KG1 (cell line): Measurements from ENCODE around the gene EHD4.

ENCODE experiments used
- DNase-seq: peaks from one replicate; lab custom pipeline; 2025; lab: John Stamatoyannopoulos, UW

The EHD4 gene

DNA sequence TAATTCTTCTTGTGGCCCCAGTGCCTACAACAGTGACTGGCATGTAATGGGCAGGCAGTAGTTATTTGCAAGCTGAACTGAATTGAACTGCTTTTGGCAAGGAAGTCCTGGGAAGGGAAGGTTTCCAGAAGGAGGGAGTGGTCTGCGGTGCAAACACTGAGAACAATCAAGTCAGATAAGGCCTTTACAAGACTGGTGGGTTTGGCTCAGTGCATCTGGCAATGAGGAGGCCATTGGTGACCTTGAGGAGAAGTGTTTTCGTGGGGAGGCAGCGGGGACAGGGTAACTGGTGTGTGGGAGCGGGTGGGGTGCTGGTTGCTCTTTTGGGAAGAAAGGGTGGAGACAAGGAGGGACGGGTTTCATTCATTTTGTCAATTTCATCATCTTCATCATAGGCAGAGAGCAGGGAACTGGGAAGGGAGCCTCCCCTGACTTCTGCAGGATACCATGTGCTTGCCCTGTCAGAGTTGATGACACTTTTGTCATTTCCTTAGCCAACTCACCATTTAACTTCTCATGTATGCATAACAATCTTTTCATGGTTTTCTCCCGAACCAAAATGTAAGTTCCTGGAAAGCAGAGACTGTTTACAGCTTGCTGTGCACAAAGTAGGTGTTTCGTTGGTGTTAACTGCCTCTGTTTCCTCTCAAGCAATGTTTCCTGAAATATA, 8.4 kb upstream of the EHD4 start:
- no peak for DNase-seq

DNA sequence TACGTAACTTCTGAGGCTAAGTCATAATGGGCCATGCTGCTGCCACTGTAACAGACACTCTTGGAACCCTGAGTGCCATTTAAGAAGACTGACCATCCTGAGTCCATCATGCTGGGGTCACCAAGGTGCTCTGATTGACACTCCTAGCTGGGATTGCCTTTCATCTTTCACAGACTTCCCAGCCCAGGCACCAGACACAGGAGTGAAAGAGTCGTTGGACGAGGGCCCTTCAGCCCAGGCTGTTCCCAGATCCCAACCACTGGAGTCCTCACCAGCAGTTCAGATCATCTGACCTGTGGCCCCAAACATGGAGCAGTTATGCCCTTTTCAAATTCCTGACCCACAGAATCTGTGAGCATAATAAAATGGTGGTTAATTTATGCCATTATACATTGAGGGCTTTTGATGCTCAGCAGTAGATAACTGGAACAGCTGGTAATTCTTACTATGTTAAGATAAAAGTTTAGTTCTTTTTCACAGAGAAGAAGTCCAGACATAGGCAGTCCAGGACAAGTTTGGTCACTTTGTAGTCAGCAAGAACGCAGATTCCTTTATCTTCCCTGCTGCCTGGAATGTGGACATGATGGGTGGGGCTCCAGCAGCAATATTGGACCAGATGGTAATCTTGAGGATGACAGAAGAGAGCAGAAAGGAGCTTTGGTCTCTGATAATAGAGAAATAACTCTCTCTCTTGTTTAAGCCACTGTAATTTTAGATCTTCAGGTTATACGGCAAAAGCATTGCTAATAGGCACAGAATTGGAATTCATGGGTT, 7.3 kb upstream of the EHD4 start:
- no peak for DNase-seq

DNA sequence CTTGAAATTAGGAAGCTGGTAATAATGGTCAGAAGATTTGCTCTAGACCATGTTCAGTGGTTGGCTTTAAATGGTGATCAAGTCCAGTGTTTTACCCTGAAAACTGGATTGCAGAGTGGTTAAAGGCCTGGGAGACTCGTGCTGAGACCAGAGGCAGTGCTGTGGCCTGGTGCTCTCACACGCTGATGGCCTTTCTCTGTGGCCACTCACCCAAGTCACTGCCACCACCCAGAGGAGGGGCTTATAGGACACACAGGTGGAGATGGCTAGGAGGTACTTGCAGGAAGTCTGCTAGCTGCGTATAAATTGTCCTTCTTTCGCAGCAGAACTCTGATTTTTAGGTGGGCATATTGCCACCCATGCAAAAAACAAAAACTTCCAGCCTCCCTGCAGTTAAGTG, 6.2 kb upstream of the EHD4 start:
- no peak for DNase-seq

DNA sequence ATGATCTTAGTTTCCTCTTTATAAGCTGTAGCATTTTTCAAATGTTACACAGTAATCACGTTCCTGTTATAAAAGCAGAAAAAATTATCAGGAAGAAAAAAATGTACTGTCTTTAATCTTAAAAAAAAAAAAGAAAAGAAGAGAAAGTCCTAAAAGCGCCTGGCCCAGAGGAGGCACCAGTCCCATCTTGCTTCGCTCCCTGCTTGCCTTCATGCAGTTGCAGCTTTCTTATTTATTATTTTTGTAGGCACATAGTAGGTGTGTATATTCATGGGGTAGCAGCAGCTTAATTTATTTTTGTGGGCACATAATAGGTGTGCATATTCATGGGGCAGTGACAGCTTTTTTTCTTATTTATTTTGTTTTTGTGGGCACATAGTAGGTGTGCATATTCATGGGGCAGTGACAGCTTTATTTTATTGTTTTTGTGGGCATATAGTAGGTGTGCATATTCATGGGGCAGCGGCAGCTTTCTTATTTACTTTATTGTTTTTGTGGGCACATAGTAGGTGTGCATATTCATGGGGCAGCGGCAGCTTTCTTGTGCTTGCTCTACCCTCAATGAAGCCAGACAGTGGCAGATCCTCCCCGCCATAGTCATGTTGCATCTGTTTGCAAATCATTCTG, 5.5 kb upstream of the EHD4 start:
- DNase-seq: no peak

DNA sequence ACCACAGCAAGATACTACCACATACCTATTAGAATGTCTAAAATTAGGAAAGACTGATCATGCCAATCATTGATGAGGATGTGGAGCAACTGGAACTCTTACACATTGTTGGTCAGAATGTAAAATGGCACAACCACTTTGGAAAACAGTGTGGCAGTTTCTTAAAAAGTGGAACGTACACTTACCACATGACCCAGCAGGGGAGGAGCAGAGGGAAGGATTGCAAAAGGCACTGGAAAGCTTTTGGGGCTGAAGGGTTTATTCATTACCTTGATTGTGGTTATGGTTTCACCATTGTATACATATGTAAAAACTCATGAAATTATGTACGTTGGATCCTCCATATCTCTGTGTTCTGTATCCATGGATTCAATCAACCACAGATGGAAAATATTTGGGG, 3.3 kb upstream of the EHD4 start:
- DNase-seq: no peak

DNA sequence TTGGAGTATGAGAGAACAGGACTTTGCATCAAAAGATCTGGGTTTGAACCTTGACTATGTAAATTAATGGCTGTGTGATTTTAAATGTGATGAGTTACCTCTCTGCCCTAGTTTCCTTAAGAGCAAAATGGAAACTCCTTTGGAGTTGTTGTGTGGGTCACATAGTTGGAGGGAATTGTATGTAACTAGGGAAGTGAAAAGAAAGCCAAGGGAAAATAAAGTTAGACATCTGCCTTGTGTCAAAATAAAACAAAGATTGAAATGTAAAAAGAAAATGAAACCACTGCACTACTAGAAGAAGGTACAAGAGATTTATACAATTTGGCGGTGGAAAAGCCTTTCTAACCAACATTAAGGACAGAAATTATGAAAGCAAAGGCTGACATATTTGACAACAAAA, 1.7 kb upstream of the EHD4 start:
- DNase-seq: no peak

DNA sequence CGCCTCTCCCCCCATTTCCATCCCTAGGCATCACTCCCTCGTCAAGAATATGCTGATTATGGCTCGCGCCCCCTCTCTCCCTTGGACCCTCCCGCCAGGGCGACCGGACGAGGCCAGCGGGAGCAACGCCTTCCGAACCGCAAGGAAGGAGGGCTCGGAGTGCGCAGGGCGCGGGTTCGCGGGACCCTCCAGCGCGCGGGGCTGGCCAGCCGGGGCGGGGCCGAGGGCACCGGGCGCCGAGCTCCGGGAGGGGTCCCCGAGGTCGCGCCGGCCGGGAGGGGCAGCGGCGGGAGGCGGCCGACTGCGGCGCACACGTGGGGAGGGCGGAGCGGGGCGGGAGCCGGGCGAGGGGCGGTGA, 483 bp downstream of the EHD4 start:
- DNase-seq: no peak

DNA sequence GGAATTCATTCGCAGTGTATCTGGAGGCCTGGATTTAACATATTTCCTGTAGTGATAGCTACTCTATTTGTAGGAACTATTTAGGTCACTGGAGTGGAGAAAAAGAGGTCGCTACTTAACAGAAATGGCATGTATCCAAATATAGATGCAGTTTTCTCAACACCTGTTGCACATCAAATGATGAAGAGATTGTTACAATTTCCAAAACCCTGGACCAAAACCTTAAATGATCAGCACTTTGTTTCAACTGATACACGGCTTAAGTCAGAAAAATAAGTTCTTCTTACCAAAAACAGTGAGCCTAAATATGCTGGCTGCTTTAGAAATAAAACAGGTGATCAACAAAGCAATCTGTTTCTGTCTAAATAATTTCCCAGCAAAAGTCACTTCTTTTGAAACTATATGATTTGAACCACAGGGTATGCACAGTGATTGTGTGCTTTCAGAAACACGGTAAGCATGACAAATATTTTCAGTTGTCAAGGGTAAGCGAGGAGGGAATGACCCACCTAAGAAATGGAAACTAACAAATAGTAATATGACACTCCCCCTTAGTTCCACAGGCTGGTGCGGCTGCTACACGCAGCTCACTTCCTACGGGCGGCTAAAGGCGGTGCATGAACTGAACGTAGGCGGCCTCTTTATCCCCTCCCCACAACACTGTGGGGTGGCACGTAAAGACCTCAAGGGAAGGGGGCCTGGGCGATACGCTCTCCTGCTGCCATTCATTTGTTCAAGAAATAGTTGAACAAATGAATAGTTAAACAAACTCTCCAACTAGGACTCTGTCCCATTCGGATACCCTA, 1.1 kb downstream of the EHD4 start:
- DNase-seq: peak; percentile 29

DNA sequence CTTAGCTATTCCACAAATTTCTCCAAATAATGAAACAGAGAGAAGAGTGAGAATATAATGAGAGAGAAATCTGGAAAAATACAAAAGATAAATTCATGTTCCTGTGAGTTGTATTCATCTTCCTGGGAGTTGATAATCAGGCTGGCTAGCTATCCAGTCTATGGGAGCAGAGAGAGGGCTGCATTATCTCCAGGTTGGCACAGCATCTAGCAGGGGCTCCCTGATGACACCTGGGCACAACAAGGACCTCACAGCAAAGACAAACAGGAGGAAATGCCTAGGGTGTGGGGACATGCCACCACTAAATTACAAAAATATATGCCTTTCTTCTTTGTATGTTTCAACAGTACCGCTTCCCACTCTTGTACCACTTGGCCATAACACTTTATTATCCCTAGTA, 1.9 kb downstream of the EHD4 start:
- no peak for DNase-seq

DNA sequence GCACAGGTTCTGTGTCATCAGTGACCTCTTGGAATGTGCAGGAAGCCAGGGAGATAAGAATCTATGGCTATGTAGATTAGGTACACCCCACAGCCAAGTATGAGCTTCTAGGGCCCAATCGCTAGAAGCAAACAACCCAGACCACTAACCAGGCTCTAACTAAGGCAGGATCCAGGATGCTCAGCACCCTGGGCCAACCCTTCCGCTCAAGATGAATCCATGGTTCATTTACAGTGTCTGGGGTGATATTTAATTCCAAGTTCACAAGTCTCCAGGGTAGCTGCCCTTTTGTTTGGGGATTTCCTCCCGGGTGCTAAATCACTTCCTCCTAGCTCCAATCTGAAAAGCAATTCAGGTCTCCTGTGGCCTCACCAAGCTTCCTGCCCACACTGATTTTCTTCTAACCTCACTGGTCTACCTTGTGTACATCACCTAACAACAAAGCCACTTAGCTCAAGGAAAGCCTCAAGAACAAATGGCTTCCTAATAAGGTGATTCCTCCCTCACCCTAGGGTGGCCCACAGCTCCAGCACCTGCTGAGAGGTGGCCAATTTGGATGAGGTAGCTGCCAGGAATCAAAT, 2.4 kb downstream of the EHD4 start:
- no peak for DNase-seq

DNA sequence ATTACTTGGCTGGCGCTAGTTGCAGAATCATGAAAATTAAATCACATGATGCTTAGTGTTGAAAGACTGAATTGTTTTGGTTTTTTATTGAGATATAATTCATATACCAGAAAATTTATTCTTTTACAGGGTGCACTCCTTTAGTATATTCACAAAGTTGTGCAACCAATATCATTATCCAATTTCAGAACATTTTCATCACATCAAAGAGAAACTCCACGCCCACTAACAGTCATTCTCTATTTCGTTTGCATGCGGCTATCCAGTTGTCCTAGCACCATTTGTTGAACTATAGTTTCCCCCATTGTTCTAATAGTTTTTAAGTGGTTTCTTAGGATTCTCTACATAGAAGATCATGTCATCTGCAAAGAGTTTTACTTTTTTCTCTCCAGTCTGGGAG, 3.7 kb downstream of the EHD4 start:
- DNase-seq: no peak

DNA sequence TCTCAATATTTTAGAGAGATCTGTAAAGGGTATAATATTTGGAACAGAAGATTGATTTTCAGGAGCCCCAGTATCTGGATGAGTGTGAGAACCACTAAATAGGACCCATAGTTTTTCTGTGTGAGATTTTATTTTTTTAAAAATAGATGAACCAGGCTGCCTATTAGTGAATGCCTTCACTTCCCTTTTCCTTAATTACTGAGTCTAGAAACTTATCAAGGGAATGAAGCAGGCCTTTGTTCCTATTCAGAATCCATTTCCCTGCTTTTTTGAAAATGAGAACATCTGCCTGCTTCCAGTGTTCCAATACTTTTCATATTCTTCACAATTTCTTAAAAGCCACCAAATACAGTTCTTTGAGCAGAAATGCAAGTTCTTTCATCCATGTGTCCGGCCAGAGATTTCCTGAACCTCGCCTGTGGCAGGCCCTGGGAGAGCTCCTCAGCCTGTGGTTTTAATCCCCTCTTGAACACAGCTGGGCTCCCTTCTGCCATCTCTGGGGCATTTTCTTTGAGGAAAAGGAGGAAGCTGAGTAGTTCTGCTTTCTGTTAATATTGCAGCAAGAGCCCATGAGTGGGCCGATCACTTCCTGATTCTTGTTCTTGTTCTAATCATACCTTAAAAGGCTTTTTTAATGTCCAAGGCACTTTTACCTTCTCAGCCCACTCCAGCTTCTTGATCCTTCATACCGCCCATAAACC, 4.7 kb downstream of the EHD4 start:
- DNase-seq: peak; percentile 24

DNA sequence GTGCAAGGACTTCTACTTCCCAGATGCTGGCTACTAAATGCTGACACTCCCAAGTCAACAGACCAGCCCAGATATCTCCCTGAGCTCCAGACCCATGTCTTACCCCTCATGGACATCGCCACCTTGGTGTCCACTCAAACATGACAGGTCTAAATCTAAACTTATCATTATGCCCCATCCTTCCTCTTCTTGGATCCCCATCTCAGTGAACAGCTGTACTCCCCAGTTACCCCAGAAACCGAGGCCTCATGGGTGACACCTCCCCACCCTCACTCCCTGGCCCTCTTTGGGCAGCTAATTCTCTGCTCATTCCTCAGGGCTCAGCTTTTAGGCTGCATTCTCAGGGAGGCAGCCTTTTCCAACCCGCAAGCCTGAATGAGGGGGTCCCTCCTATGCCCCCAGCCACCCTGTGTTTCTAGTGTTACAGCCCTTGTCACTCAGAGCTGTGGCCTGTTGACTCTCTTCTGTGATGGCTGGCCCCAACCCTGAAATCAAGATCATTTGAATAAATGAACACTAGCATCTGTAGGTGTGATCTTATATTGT, 5.4 kb downstream of the EHD4 start:
- DNase-seq: no peak

DNA sequence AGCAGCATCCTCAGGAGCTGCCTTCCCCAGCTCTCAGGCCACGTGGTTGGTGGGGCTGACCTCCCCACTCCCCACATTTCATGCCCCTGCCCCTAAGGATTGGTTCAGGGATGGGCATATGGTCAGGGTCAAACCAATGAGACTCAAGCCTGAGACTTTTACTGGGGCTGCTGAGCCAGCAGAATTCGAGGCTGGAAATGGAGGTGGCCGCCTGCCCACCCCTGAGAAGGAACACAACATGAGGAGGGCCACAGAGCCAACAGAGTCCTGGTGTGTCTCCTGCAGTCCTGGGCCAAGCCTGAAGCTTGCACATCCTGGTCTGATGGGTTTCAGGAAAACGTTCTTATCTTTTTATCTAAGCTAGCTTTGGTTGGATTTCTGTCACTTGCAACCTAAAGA, 5.9 kb downstream of the EHD4 start:
- DNase-seq: no peak

DNA sequence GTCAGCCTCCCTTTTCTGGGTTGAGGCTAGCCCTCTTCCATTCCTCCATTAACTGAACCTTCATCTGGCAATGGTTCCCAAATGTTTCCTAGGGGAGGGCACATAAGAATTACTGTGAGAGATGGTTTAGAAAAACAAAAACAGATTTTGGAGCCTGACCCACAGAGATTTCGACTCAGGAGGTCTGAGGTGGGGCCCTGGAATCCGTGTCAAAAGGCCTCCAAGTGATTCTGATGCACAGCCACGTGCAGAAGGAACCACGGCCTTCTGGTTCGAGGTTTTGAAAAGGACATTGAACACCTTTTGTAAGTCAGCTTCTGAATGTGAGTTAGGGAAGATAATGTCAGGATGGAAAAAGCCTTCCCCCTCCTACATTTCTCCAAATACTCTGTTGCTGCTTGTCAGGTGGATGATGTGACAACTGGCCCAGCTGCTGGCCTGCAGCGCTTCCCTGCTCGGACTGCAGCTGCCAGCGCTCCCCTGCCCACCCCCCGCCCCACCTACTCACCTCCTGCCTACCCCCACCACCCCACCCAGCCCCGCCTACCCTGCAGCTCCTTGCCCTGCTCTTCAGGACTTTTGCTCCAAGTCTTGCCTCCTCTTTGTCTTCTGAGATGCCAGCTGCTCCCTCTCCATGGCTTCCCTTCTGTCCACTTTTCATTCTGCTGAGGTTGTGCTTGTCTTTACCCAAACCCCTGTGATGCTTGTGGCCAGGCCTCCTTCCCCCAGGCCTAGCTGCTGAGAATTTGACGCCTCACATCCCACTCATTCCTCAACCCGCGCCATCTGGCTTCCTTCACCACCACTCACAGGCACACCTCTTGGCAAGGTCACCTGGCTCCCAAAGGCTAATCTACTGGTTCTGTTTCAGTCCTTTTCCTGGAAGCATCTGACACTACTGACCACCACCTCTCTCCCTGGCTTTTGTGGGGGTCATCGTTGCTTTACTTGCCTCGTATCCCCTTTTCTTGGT, 6.6 kb downstream of the EHD4 start:
- no peak for DNase-seq

DNA sequence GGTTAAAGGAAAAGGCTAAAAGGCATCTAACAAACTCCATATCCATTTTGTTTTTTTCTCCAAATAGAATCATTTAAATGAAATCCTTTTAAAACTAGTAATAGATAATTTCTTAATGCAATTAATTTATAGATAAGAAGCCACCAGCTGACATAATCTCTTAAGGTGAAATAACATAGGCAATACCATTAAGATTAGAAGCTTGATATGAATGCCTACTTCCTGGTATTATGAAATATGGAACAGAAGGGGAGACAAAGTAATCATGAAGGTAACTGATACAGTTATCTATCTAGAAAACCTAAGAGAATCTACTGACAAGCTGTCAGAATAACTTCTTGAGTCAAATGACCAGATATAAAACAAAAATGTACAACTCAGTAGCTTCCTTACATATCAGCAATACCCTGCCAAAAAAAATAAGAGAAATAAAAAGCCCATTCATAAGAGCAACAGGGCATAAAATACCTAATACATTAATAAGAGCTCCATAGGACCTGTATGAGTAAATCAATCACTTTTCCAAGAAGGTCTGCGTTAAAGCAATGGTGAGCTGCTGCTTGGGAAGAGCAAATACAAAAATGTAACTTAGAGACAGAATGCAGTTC, 10.7 kb downstream of the EHD4 start:
- DNase-seq: no peak

DNA sequence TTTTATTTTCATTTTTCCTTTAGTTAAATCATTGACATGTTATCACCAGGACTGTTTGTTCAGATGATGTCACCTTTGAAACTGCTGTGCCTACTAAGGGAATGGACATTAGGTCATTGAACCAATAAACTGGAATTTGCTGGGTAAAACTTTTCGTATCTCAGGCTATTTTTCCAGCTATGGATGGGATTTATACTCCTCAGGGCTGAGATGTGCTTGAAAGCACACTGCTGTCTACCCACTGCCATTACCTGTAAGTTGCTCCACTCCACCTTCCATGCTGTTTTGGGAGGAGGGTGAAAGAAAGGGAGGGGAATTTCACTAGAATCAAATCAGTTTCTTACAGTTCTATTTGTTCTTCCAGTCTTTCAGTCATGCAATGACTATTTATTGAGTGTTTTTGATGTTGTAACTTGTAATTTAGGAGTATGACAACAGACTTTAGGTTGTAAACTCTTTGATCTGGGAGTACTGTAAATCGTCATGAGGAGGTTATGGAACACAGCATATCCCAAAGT, 11.3 kb downstream of the EHD4 start:
- DNase-seq: no peak

DNA sequence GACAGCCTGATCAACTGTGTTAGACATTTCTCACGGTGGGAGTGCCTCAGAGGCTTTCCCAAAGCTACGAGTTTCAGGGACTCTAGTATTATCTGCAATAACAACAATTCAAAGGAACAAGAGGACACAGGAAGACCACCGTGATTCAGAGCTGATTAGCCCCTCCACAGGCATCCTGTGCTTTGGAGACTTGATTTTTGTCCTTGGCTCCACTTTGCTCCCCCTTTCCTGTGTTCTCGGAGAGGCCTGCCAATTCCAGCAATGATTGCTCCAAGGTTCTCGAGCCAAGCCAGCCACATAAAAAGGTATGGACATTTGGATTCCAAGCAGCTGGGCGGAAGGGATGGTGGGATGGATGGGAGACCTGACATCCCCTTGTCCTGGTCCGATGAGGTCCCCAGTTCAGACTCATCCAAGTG, 14.3 kb downstream of the EHD4 start:
- DNase-seq: no peak
